Superior temporal gyrus (tissue), 1 donor: ENCODE measurements around the gene FIBCD1.
"Not testable (repeated sequence)": the region's sequence is repeated elsewhere in the genome, so short reads cannot be mapped to it uniquely, and the experiment has no call there.

Source experiments
- DNase-seq: peaks from one replicate; pipeline ENCODE4 v3.0.0-alpha.2; 2016; ENCODE audit errors: extremely low spot score

FIBCD1 gene

GRCh38 chr9:130921989-130922892 lies 16.8 kb downstream of the FIBCD1 start:
- DNase-seq: no peak

GRCh38 chr9:130921300-130921988 lies 17.6 kb downstream of the FIBCD1 start:
- no peak for DNase-seq

DNA sequence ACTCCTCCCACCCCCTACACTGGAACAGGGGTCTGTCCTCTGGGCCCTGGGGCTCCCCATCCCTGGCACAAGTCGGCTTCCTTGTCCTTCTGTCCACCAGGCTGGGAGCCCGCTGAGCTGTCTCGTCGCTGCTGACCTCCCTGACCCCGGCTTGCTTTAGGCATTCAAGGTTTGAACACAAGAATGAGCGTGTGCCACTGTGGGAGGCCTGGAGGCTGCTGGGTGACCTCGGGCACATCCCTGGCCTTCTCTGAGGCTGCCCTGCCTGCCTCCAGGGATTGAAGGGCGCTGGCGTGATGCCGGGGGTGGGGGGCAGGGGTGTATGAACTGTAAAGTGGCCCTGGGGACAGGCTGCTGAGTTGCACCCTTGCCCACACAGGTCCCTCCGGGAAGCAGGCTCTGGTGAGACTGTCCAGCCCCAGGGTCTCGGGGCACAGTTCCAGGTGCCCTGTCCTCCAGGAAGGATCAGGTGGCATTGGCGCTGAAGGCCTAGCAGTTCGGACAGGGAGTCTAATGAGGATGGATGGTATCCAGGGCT lies 18.2 kb downstream of the FIBCD1 start:
- DNase-seq: no peak

DNA sequence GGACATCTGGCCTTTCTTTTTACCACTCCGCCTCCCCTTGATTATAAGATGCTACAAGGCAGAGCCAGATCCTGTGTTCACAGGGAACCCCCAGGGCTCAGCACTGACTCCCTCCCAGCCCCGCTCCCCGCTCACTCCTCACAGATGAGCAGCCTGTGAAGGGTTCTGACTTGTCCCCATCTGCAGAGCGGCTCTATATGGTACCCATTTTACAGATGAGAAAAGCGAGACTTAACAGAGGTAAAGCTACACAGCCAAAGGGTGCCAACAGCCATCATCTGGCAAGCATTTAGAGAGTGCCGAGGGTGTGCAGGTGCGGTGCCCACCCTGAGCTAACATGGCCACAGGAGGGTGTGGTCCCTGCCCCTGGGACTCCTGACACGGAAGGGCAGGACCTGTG lies 18.8 kb downstream of the FIBCD1 start:
- no peak for DNase-seq

DNA sequence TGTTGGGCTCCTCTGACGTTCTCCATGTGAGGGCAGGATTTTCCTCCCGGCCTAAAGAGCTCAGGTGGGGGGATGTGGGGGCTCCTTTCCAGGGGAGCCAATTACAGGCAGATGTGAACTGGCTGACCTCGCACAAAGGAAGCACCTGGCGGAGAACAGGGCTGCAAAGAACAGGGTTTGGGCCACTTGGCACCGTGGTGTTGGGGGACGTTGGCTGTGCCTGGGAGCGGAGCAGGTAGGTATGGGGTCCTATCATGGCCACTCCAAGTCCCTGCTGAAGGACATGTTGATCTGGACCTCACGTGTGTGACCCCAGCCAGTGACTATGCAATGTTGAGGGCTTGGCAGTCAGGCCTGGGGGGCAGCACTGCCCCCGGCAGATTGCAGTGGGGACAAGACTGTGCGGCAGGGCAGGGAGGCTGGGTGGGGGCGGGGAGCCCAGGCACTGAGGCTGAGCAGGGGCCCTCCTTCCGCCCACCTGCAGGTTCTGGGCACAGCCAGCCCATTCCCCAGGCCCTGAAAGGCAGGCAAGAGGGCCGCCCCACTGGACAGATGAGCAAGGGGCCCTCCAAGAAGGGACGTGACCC lies 19.4 kb downstream of the FIBCD1 start:
- no peak for DNase-seq

DNA sequence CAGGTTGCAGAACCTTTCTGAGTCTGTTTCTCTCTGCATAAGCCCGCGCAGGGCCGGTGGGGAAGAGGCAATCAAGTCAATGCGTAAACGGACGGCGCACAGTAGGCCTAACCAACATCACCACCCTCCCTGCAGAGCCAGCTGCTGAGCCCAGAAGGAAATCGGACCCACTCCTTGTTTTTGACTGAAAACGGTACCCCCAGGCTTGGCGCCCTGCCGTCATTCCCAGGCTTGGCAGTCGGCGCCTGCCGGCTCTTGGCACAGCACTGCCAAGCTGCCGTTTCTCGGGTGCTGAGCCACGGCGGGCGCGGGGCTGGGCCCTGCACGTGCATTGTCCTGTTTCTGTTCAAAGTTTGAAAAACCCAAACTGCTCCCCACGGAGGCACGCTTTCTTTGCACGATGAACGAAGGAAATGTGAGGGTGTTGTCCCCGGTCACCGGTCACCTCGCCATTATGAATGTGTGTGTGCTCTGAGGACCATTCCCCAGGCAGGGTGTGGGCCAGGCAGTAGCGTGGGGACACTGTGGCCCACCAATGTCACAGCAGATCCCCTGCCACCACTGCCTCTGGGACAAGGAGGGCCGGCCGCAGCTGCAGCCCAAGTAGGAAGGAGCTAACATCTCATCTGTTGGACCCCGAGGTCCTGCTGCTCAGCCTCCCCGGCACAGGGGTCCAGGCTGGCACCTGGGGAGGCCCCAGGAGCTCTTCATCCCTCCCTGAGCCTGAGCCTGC lies 20.1 kb downstream of the FIBCD1 start:
- peak; percentile 49 for DNase-seq

DNA sequence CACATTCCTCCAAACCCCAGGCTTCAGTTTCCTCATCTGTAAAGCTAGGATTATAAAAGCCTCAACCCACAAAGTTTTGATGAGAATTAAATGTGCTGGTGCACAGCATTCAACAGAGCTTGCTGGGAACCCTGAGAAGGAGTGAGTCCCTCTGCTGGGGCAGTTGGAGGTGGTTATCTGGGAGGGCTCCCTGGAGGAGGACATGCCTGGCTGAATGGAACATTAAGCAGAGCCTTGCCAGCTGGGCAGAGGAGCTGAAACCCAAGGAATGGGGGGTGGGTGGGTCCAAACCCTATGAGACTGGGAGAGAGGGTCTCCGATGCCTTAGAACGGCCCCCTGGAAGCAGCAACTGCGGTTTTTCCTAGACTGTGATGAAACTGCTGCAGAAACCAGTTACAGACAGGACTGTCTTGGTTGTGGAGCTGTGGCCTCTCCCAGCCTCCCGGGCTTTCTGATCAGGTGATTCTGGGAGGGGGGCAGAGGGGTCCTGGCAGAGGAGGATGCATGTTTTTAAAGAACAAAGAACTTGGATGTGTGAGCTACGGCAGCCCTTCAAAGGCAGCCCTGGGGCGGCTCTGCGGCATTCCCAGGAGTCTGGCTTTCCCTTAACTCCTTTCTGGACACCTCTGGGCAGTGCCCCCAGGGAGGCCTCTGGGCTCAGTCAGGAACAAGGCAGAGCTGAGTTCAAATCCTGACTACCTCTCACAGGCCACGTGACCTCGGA lies 20.8 kb downstream of the FIBCD1 start:
- no peak for DNase-seq

- DNase-seq: no peak
Observed at GRCh38 chr9:130917168-130917960, 21.7 kb downstream of the FIBCD1 start.

DNA sequence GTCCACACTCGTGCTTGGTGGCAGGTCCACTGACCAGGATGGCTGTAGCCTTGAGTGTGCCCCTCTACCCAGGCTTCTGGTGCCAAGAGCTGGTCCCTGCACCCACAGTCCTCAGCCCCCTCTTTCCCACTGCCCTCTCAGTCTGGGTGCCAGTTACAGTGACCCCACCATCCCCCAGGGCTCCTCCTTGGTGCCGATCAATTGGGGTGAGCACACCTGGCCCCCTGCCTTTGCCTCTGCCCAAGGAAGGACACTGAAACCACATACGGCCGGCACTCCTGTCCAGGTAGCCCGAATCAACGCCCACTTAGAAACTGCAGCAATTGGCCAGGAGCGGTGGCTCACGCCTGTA lies 24.0 kb downstream of the FIBCD1 start:
- DNase-seq: no peak

GRCh38 chr9:130914417-130915095 lies 24.5 kb downstream of the FIBCD1 start:
- no peak for DNase-seq

GRCh38 chr9:130913599-130914416 lies 25.2 kb downstream of the FIBCD1 start:
- DNase-seq: no peak

DNA sequence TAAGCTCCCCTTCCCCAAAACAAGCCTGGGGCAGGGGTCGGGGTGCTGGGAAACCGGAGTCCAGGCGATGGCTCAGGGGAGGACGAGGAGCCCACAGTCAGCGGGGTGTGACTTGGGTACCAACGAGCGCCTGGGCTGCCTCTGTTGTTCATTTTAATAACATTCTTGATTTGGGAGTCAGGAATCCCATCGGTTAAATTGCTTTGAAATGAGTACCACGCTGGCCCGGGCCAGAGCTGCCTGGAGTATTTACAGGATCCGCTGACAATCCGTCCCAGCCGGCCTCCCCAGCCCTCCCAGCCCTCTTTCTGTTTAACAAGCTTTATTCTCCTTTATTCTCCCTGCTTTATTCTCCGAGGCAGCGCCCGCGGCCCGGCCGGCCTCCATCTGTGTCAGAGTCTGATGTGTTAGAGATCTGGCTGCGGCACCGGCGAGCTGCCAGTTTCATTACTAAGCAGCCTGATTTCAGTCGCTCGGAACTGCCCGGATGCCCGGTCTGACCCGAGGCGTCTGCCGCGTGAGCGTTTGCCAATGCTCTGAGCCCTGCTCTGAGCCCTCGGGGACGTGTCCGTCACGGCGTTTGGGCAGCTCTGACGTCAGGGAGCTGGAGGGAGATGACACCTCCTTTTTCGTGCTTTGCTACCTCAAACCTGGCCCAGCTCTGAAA lies 26.0 kb downstream of the FIBCD1 start:
- DNase-seq: peak; percentile 39

GRCh38 chr9:130911254-130912049 lies 27.6 kb downstream of the FIBCD1 start:
- DNase-seq: no peak

DNA sequence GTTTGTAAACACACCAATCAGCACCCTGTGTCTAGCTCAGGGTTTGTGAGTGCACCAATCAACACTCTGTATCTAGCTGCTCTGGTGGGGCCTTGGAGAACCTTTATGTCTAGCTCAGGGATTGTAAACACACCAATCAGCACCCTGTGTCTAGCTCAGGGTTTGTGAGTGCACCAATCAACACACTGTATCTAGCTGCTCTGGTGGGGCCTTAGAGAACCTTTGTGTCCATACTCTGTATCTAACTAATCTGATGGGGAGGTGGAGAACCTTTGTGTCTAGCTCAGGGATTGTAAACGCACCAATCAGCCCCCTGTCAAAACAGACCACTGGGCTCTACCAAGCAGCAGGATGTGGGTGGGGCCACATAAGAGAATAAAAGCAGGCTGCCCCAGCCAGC lies 28.4 kb downstream of the FIBCD1 start:
- DNase-seq: not testable (repeated sequence)

DNA sequence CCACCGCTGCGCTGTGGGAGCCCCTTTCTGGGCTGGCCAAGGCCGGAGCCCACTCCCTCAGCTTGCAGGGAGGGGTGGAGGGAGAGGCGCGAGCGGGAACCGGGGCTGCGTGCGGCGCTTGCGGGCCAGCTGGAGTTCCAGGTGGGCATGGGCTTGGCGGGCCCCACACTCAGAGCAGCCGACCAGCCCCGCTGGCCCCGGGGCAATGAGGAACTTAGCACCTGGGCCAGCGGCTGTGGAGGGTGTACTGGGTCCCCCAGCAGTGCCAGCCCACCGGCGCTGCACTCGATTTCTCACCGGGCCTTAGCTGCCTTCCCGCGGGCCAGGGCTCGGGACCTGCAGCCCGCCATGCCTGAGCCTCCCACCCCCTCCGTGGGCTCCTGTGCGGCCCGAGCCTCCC lies 29.0 kb downstream of the FIBCD1 start:
- not testable (repeated sequence) for DNase-seq

GRCh38 chr9:130908878-130909355 lies 30.1 kb downstream of the FIBCD1 start:
- no peak for DNase-seq

DNA sequence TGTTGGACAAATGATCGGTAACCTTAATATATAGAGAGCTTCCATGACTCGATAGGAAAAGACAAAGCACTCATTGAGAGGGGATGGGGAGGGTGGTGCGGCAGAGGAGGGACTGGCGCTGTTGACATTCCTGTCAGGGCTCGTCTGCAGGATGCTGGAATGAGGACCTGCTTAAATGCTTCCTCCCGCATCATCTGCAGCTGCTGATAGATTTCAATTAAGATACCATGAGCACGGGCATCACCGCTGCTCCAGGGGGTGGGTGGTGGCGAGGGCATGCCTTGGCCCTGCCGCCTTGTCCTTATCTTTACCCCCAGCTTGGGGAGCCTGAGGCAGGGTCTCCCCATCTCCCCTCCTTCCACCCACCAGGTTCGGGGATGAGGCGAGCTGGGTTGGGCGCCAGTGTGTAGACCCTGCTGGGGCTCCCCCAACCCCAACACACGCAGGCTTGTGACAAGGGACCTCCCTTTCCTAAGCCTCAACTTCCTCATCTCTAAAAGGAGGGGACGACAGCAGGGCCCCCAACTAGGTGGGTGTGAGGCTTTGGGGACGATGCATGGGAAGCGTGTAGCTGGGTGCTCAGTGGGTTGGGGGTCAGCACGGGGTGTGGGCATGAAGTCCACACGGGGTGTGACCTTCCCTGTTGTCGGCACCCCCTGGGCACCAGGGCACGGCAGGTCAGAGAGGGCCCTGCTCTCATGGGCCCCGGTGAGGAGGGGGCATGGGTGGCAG lies 30.7 kb downstream of the FIBCD1 start:
- DNase-seq: no peak
